ENCODE results near the gene N4BP2L1. TPM values are rescaled to one million over a fixed set of nuclear protein-coding genes. Genes with fewer than 3 reads are reported as not detected.

Gene N4BP2L1
- total RNA-seq, 2 experiments from 2014 or later, result 7.9 to 14.6 TPM

DNA sequence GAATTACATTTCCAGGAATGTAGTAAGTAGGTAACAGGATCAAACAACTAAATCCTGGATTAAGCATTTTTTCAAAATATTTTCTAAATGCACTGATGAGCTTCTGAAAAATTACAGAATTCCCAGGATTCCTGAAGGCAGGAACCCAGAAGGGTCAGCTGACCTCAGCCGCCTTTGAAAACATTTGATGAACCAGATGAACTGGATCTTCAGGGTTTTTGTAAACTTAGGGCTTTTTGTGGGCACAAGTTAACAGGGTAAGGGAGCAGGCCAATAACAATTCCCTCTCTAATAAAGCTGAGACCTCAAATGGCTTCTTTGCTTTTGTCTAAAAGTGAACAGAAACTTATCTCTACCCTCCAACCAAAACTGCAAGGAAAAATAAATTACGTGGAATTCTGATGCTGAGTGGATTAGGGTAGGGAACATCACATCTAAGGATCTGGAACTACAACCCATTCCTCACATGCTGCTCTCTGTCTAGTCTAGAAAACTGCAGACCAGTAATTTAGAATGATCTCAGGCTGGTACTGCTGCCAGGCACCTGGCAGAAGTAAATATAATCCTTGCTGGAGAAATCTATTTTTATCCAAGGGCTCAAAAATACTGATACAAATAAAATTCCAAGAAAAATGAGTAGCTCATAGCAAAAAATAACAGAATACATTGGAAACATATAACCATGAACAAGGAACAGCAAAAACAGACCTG, 48.2 kb upstream of the N4BP2L1 start:
- H3K4me2 ChIP-seq (ENCODE audit: low read length), result no peak overlapping the region
- no peak for DNase-seq (ENCODE audit: low spot score)
- H2AFZ ChIP-seq (ENCODE audit: low read length), result no peak overlapping the region
- H3K79me2 ChIP-seq (ENCODE audit: insufficient read depth, low read depth, low read length), result no peaks in the 10 kb centered on the region
- H3K9me2 ChIP-seq (ENCODE audit: insufficient read depth, low read length), result no peaks in the 10 kb centered on the region
- intact Hi-C loops (cut with micrococcal nuclease; ENCODE audit: unreplicated experiment), result no loop called here
- H3K27ac ChIP-seq (ENCODE audit: low read depth, low read length, poor library complexity, severe bottlenecking), result no peak overlapping the region
- no peaks in the 10 kb centered on the region for H3K4me1 ChIP-seq (ENCODE audit: insufficient read depth, low read length, poor library complexity, severe bottlenecking)
- no peaks in the 10 kb centered on the region for H3K36me3 ChIP-seq (ENCODE audit: insufficient read depth, low read length)
- POLR2A ChIA-PET, result interaction anchor here (0.5 kb wide), 1 partner anchor 223 kb away, joined by 5 read pairs; no protein-coding TSS in a partner anchor
- no peak for TF ChIP-seq CTCF (conservative IDR thresholded peaks at IDR 0.05; ENCODE audit: low read length)
- no peak for TF ChIP-seq EZH2phosphoT487 (IDR thresholded peaks at IDR 0.05; ENCODE audit: borderline replicate concordance, low read depth, low read length)
- no peak overlapping the region for H3K4me3 ChIP-seq (ENCODE audit: low read depth, low read length, poor library complexity, severe bottlenecking)
- no peaks in the 10 kb centered on the region for H4K20me1 ChIP-seq (ENCODE audit: insufficient read depth, low read length)
- H3K9me3 ChIP-seq (ENCODE audit: low read length), result no peaks in the 10 kb centered on the region
- BruUV-seq (replicated peaks), result no TSS peak
- CTCF ChIA-PET (ENCODE audit: unreplicated experiment), result no interaction called here

GRCh38 chr13:32474999-32475792, 47.3 kb upstream of the N4BP2L1 start:
- intact Hi-C loops (cut with micrococcal nuclease; ENCODE audit: unreplicated experiment), result no loop called here
- no peak overlapping the region for H3K4me3 ChIP-seq (ENCODE audit: low read depth, low read length, poor library complexity, severe bottlenecking)
- ChIA-PET POLR2A (interaction anchor here (0.6 kb wide), 1 partner anchor 35 kb away, joined by 3 read pairs; no protein-coding TSS in a partner anchor), CTCF (ENCODE audit: unreplicated experiment) (no interaction called here)
- BruUV-seq (replicated peaks), result no TSS peak
- no peaks in the 10 kb centered on the region for H3K4me1 ChIP-seq (ENCODE audit: insufficient read depth, low read length, poor library complexity, severe bottlenecking)
- no peak for TF ChIP-seq EZH2phosphoT487 (IDR thresholded peaks at IDR 0.05; ENCODE audit: borderline replicate concordance, low read depth, low read length)
- no peak for TF ChIP-seq CTCF (conservative IDR thresholded peaks at IDR 0.05; ENCODE audit: low read length)
- H2AFZ ChIP-seq (ENCODE audit: low read length), result no peak overlapping the region
- H3K79me2 ChIP-seq (ENCODE audit: insufficient read depth, low read depth, low read length), result no peaks in the 10 kb centered on the region
- H4K20me1 ChIP-seq (ENCODE audit: insufficient read depth, low read length), result no peaks in the 10 kb centered on the region
- H3K9me3 ChIP-seq (ENCODE audit: low read length), result no peaks in the 10 kb centered on the region
- H3K4me2 ChIP-seq (ENCODE audit: low read length), result no peak overlapping the region
- no peaks in the 10 kb centered on the region for H3K36me3 ChIP-seq (ENCODE audit: insufficient read depth, low read length)
- no peaks in the 10 kb centered on the region for H3K9me2 ChIP-seq (ENCODE audit: insufficient read depth, low read length)
- no peak overlapping the region for H3K27ac ChIP-seq (ENCODE audit: low read depth, low read length, poor library complexity, severe bottlenecking)
- DNase-seq (ENCODE audit: low spot score), result no peak

- no TSS peak for BruUV-seq (replicated peaks)
- DNase-seq (ENCODE audit: low spot score), result no peak
- Histone ChIP-seq H3K36me3 (ENCODE audit: insufficient read depth, low read length) (no peaks in the 10 kb centered on the region), H2AFZ (ENCODE audit: low read length) (no peak overlapping the region), H3K79me2 (ENCODE audit: insufficient read depth, low read depth, low read length) (no peaks in the 10 kb centered on the region), H3K4me1 (ENCODE audit: insufficient read depth, low read length, poor library complexity, severe bottlenecking) (no peaks in the 10 kb centered on the region), H4K20me1 (ENCODE audit: insufficient read depth, low read length) (no peaks in the 10 kb centered on the region), H3K9me3 (ENCODE audit: low read length) (no peaks in the 10 kb centered on the region), H3K4me2 (ENCODE audit: low read length) (no peak overlapping the region), H3K27ac (ENCODE audit: low read depth, low read length, poor library complexity, severe bottlenecking) (no peak overlapping the region), H3K4me3 (ENCODE audit: low read depth, low read length, poor library complexity, severe bottlenecking) (no peak overlapping the region), H3K9me2 (ENCODE audit: insufficient read depth, low read length) (no peaks in the 10 kb centered on the region)
- CTCF ChIA-PET (ENCODE audit: unreplicated experiment), result no interaction called here
- intact Hi-C loops (cut with micrococcal nuclease; ENCODE audit: unreplicated experiment), result no loop called here
- POLR2A ChIA-PET, result no interaction called here
- TF ChIP-seq EZH2phosphoT487 (IDR thresholded peaks at IDR 0.05; ENCODE audit: borderline replicate concordance, low read depth, low read length), result no peak
- TF ChIP-seq CTCF (conservative IDR thresholded peaks at IDR 0.05; ENCODE audit: low read length), result no peak
These were observed 45.7 kb upstream of the N4BP2L1 start for GRCh38 chr13:32473650-32474049.

Data from OCI-LY7 (cell line).